GM19395 (cell line): Measurements from ENCODE around the gene SCARF2.
"Not testable (repeated sequence)": the region's sequence is repeated elsewhere in the genome, so short reads cannot be mapped to it uniquely, and the experiment has no call there.

Experiments used
- ATAC-seq: cut with Tn5 transposase; IDR thresholded peaks from one replicate; pipeline ENCODE4 v1.9.1; 2021; ENCODE audit warnings: mild to moderate bottlenecking, moderate library complexity; ENCODE audit not compliant: unreplicated experiment

SCARF2 gene

GRCh38 chr22:20395181-20395906 lies 42.3 kb downstream of the SCARF2 start:
- no peak for ATAC-seq

GRCh38 chr22:20393705-20394476 lies 43.7 kb downstream of the SCARF2 start, which contains the start of gene ZNF74:
Gene ZNF74, plus strand, starts transcription at chr22:20394151. Its CDS starts 478 bp downstream, at chr22:20394629.
- peak; percentile 70 for ATAC-seq

GRCh38 chr22:20392983-20393704 lies 44.5 kb downstream of the SCARF2 start:
- no peak for ATAC-seq

DNA sequence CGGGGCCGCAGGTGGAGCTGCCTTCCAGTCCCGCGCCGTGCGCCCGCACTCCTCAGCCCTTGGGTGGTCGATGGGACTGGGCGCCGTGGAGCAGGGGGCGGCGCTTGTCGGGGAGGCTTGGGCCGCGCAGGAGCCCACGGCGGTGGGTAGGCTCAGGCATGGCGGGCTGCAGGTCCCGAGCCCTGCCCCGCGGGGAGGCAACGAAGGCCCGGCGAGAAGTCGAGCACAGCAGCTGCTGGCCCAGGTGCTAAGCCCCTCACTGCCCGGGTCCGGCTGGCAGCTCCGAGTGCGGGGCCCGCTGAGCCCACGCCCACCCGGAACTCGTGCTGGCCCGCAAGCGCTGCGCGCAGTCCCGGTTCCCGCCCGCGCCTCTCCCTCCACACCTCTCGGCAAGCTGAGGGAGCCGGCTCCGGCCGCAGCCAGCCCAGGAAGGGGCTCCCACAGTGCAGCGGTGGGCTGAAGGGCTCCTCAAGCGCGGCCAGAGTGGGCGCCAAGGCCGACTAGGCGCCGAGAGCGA lies 45.2 kb downstream of the SCARF2 start:
- ATAC-seq = not testable (repeated sequence)

DNA sequence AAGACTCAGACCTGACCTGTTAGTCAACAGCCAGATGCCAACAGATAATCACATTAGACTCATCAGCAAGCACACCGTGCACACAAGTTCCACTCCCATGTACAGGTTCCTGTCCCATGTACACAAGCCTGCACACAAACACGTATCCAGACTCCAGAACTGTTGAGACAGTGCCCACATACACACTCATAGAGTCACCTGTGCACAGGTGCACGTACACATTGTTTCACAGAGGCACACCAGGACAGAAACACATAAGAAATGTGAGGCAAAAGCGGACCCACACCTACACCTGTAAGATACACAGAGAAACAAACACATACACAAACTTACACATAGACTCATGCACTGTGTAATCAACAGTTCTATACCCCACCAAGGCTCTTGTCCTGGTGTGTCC lies 46.4 kb downstream of the SCARF2 start:
- ATAC-seq = no peak

DNA sequence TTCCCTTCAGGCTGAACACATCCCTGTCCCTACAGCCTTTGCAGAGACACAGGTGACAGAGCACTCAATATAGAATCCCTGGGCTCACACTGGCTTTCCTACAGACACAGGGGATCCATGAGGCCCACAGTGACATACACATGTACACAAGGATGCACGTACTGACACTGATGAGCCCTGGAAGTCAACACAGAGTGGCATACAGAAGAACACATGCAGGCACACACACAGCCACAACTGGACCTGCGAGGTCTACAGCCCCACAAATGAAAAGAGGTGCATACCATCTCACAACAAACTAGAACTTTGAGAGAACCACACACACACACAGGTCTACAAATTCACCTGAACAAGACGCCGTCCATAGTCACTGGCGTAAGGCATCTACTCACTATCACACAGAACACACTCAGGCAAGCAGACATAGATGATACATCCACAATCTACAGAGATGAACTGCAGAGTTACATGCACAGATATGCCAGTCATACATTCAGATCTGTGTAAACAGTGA lies 47.2 kb downstream of the SCARF2 start:
- no peak for ATAC-seq

DNA sequence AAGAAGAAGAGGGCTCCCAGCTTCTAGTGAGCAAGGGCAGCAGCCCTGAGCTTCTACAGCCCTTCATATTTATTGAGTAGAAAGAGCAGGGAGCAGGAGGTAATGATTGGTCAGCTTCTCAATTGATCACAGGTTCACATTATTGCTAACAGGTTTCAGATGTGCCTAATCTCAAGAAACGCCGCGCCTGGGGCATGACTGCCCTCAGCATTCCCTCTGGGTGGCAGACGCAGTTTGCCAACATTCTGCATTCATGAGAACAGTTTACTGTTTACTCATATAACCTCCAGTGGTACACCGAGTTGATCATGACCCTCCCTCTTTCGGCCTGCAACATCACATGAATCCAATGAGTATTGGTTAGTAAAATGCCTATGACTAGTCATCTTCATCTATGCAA lies 48.3 kb downstream of the SCARF2 start:
- no peak for ATAC-seq

DNA sequence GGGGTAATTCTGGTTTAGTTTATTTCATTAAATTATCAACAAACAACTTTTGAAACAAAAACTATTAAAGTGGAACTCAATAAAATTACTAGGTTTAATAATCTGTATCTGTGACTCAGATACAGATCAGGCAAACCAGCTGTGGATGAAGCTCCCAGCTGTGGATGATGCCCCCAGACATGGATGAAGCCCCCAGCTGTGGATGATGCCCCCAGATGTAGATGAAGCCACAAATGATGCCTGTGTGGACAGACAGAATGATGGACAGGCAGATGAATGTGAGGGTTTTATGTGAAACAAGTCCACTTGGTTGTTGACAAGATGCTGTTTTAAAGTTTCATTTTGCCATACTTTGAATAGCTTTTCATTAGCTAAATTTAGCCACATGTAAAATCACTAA lies 49.4 kb downstream of the SCARF2 start:
- ATAC-seq = no peak

DNA sequence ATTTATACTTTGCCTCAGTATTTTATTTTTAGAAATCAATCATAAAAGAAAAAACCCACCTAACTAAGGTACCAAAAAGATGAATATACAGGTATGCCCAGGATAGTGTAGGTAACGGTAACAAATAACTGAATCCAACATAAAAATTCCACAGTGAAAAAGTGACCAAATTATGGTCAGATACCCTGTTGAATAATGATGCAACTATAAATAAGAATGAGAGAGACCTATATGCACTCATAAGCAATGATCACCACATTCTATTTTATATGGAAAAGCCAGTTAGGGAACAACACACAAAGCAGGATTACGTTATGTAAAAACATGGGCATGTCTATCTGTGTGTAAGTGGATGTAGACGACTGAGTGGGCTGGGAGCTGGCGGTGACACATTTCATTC lies 50.7 kb downstream of the SCARF2 start:
- ATAC-seq = no peak

DNA sequence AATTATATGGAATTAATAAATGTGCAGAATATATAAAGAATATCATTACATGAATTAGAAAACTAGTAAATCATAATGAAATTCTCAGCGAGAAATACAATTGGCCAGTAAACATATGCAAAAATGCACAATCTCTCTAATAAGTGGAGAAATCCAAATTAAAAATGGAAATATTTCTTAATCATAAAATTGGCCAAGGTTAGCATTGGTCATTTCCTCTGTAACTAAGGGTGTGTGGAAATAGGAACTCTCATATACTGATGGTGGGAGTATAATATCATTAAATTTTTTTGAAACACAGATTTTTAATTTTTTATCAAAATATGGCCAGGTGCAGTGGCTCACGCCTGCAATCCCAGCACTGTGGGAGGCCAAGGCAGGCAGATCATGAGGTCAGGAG lies 51.3 kb downstream of the SCARF2 start:
- no peak for ATAC-seq

DNA sequence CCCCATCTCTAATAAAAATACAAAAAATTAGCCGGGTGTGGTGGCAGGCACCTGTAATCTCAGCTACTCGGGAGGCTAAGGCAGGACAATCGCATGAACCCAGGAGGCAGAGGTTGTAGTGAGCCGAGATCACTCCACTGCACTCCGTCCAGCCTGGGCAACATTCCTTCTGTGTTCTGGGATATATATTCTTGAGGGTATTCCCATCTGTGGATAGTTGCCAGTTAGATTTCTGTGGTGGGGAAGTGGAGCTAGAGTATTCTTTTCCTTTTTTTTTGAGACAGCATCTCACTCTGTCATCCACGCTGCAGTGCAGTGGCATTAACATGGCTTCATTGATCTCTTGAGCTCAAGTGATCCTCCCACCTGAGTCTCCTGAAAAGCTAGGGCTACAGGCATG lies 52.8 kb downstream of the SCARF2 start:
- no peak for ATAC-seq

GRCh38 chr22:20384171-20384570 lies 53.5 kb downstream of the SCARF2 start:
- no peak for ATAC-seq

DNA sequence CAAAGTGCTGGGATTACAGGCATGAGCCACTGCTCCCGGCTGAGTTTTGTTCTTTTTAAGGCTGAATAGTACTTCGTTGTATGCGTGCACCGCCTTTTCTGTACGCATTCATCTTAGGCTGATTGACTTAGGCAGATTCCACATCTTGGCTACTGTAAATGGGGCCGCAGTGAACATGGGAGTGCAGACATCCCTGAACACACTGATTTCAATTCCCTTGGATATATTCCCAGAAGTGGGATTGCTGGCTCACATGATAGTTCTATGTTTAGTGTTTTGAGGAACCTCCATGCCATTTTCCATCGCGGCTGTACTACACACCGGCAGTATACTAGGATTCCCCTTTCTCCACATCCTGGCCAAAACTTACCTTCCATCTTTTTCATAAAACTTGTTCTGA lies 54.1 kb downstream of the SCARF2 start:
- no peak for ATAC-seq

DNA sequence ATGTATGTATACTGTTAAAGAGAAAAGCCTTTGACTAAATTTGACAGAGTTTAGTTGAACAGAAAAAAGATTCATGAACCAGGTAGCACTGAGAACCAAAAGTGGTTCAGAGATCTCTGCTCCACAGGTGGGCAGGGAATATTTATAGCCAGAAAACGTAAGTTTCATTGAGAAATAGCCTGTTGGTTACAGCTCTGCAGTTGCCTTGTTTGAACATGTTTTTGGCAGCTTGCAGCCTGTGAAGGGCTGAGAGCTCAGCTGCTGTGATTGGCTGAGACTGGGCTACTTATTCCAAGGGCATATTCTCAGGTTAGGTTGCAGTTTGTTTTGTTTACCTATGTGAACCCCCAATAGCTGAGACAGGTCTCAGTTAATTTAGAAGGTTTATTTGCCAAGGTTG lies 57.1 kb downstream of the SCARF2 start:
- no peak for ATAC-seq

DNA sequence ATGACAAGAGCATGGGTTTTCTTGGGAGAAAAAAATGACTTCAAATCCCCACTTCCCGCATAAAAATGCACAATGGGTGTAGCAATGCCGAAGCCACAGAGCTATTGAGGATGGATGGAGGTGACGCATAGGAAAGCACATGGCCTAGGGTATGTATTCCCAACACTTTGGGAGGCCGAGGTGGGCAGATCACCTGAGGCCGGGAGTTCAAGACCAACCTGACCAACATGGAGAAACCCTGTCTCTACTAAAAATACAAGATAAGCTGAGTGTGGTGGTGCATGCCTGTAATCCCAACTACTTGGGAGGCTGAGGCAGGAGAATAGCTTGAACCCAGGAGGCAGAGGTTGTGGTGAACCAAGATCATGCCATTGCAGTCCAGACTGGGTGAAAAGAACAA lies 58.9 kb downstream of the SCARF2 start:
- not testable (repeated sequence) for ATAC-seq

DNA sequence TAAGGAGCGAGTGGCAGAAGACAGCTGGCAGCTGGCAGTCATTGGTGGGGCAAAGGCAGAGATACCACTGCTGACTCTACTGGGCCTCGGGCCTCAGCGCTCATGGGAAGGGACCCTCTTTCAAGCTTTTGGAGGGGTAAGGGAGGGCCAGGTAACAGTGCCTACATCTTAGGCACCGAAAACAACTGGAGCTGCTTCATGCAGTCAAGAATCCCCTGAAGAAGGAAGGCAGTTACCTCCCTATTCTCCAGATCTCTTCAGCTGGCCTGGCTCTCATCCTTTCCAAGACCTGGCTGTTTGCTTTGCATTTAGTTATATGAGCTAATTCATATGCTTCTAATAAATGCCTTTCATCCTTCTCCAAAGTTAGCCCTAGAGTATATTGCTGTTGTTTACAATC lies 59.5 kb downstream of the SCARF2 start:
- no peak for ATAC-seq

- not testable (repeated sequence) for ATAC-seq
Measured at GRCh38 chr22:20376983-20377382, 60.6 kb downstream of the SCARF2 start.

- not testable (repeated sequence) for ATAC-seq
Measured at GRCh38 chr22:20376281-20376680, 61.3 kb downstream of the SCARF2 start.
